GM21390 (cell line): ENCODE measurements around the gene WASHC4.

Source experiments
- ATAC-seq: cut with Tn5 transposase; IDR thresholded peaks from one replicate; pipeline ENCODE4 v1.9.1; 2021; ENCODE audit not compliant: unreplicated experiment

Gene WASHC4

GRCh38 chr12:105204127-105204526 is 96.6 kb downstream of the WASHC4 start:
- ATAC-seq: no peak

- no peak for ATAC-seq
These were observed 97.4 kb downstream of the WASHC4 start for GRCh38 chr12:105204916-105205315.

DNA sequence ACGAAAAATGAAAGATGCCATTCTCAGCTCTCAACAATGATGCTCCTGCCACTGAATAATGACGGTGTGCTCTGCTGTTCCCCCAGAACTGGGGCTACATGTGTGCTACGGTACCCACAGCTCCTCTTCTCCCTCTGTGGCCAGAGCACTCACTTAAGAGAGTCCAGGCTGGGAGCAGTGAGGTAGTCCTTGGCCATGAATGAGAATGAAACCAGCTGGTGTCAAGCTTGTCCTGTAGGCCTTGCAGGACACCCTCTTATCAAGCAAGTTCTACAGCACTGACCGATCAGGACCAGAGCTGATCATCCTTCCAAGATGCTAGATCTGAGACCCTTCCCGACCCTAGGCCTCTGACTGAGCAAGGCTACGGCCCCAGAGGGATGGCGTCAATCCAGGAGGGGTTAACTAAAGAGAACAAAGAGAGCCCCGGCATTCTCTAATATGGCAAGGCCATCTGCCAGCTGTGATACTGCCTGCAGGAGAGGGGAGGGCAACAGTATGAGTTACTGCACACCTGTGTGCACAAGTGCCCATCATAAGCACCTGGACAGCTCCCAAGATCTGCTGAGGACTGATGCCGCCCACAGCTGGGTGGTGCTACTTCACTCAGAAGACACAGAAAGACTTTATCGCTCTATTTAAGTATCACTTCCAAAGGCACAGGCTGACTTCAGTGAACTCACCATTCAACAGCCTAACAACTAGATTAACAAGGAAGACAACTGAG is 98.0 kb downstream of the WASHC4 start:
- ATAC-seq: no peak

GRCh38 chr12:105206686-105207374 is 99.3 kb downstream of the WASHC4 start:
- ATAC-seq: no peak

GRCh38 chr12:105209091-105209490 is 101.6 kb downstream of the WASHC4 start:
- no peak for ATAC-seq

DNA sequence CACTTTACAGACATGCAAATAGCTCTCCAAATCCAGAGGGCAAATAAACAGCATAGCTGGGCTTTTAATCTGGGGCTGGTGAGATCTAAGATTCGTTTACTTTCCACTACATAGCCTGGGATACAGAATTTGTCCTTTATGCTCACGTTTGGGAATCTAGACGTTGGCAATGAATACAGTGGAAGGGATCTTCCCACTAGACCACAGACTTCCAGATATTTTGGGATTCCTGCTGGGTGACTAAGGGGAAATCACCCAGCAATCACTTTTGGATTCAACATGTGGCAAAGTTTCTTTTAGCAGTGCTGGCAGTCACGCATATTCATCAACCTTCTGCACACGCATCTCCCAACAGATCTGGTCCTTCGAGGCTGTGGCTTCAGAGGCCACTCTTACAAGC is 104.9 kb downstream of the WASHC4 start:
- ATAC-seq: no peak

DNA sequence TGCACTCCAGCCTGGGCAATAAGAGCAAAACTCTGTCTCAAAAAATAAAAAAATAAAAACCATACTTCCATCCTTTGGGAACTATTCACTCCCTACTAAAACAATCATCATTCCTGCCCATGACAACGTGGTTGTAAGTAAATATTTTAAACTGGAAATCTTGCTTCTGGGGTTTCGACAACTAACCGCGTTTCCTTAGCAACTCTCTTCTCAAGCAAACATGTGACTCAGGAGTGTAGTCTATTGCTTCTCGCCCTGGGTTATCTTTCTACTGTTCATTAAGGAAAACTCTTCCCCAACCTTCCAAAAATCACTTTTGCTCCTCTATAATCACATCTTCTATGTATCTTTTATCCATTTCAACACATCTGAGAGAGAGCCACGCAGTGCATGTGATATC is 106.6 kb downstream of the WASHC4 start:
- no peak for ATAC-seq

DNA sequence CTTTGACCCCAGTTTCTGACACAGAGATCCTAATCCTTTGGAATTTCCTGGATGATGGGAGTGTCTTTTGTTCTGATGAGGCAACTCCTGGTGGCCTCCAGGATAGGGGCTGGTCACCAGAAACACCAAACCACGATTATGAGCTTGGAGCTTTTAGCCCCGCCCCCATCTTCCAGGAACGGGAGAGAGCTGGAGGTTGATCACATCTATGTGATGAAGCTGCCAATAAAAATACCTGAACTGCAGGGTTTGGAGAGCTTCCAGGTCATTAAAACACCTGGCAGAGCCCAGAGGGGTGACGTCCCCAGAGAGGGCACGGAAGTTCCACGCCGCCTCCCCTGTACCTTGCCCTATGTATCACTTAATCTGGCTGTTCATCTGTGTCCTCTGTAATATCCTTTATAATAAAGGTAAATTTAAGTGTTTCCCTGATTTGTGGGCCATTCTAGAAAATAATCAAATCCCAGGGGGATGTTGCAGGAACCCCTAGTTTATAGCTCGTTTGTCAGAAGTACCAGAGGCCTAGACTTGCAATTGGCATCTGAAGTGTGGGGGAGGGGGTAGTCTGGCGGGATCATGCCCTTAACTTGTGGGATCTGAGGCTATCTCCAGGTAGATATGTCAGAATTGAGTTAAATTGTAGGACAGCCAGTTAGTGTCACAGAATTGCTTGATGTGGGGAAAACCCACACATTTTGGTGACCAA is 107.3 kb downstream of the WASHC4 start:
- no peak for ATAC-seq

DNA sequence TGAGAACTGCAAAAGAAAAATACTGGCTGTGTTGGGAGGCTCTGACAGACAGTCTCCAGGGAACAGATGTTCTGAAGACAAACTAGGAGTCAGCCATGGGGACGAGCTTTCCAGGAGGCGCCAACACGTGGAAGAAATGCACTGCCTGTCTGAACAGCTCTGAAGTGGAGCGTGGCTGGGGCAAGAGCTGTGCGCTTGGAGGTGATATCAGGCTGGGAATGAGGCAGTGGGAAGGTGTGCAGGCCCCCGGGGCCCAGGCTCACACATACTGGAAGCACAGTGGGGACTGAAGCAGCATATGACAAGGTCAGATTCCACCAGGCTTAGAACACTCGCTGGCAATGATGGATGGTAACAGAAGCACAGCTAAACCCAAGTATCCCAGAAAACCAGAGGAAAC is 110.9 kb downstream of the WASHC4 start:
- no peak for ATAC-seq
